A172 (cell line): ENCODE results near the gene SYT6. TPM values are rescaled to one million over a fixed set of nuclear protein-coding genes. Genes with fewer than 3 reads are reported as not detected.

Experiments
- DNase-seq: peaks from one replicate; pipeline ENCODE4 v3.0.0-alpha.2; 2015; ENCODE audit warnings: low spot score
- total RNA-seq: library from RNA; depleted of rRNA; stranded (reverse); fragments of >200 nt; shearing (Covaris generic); gene quantifications from 2 replicates; pipeline ENCODE4 v1.2.3, GENCODE V29; 2014; rRNA removed

The SYT6 gene, protein sequence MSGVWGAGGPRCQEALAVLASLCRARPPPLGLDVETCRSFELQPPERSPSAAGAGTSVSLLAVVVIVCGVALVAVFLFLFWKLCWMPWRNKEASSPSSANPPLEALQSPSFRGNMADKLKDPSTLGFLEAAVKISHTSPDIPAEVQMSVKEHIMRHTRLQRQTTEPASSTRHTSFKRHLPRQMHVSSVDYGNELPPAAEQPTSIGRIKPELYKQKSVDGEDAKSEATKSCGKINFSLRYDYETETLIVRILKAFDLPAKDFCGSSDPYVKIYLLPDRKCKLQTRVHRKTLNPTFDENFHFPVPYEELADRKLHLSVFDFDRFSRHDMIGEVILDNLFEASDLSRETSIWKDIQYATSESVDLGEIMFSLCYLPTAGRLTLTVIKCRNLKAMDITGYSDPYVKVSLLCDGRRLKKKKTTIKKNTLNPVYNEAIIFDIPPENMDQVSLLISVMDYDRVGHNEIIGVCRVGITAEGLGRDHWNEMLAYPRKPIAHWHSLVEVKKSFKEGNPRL
- not detected in 2 replicates for total RNA-seq

DNA sequence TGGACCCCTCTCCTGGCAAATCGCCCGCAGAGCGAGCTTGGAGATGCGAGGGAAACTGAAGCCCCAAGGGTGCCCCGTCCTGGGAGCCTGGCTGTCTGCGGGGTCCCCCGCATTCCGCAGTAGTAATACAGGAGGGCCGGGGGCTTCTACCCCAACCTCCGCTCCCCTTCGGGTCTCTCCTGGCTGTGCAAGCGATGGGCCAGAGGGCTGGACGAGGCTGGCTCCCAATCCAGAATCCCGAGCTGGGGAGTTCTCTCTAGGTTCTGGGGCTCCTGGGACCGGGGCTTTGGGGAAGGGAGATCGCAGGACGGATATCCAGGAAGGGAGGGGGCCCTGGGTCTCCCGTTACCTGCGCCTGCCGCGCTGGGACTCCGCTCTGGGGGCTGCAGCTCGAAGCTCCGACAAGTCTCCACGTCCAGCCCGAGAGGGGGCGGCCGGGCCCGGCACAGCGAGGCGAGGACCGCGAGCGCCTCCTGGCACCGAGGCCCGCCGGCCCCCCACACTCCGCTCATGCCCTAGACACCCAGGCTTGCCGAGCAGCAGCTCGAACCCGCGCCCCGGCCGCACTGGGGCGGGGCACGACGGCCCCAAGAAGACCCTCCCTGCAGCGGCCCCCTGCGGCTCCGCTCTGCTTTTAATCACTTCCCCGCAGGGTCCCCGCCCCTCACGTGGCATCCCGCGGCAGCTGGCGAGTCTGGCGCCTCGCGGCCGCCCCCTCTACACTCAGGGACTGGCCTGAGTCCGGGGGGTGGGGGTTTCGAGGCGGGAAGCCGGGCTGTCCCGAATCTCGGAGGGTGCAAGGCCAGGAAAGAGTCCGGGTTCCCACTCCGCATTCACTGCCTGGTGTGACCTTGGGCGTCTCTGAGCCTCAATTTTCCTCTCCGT, at the start of gene SYT6:
TSS of gene SYT6 (minus strand) at position 609 of the 885 bp plus-strand sequence. CDS start at position 512, 97 bp downstream.
- DNase-seq = no peak

DNA sequence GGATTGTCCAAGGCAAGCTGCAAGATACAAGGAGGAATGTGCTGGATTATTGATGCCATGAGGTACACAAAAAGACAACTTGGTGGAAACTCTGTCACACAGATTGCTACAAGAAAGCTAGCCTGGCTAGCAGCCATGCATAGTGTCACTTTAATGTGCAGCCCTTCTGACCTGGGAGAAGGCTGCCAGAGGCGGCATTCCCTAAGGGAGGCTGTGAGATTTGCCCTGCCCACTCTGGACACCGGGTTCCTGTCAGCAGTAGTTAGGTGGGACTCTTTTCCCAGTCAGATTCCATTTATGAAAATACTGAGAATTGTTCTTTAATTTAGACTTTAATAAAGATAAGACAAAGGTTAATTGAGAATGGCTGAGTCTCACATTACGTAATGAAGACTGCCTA, 47.8 kb upstream of the SYT6 start:
- no peak for DNase-seq

DNA sequence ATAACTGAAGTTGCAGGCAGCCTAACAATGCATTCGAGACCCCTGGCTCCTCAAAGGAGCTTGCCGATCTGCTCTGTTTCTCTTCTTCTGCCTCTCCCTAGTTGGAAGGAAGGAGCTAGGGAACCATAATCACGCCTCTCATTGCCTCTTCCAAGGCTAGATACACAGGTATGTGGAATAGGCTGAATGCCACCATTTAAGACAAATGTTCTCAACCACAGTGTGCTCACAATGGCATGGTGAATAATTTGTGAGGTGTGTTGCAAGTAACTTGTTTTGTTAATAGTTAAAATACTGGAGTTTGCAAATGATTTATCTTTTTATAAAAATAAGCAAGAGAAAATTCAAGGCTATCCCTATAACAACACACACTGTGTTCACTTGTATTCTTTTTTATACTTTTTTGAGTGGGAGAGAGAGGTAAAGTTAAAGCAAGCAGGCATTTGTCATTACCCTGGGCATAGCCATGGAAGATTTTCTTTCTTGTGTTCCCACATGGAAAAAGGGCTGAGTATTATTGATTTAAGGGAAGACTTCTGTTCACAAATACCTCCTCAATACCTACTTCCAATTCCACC, 45.4 kb upstream of the SYT6 start:
- DNase-seq = no peak

DNA sequence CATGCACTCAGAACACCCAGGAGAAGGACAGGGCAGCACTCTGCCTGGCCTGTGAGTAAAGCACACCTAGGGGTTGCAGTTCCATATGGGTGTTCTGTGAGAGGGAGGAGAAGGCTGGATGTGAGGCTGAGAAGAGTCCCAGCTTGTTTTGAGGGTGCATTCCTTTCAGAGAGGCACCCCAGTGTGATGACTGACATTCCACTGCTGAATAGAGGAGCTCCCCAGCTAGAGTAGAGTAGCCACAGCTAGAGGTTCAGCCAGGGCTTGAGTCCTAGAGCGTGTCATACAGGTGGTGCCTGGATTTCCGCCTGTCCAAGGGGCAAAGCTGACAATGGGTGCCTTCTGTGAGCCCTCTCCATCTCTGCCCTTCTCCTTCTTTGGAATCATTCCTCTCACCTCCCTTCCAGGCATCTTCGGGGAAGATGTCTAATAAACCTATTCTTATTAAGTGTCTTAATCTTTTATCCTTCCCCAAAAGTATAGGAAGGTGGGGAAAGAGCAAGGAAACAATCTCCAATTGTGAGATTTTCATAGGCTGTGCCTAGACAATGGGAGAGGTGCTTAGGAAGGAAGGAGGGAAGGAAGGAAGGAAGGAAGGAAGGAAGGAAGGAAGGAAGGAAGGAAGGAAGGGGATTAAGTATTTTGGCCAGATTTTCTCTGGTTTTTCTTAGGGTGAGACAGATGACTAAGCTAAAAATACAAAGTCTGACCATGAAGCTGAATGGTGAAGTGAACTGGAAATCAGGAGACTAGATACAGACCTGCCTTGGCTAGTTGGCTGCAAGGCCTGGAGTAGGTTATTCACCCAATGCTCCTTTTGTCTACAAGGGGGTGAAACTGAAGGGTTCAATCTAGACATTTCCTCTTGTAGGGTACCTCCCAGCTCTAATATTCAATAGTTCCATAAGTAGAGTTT, 43.6 kb upstream of the SYT6 start:
- DNase-seq = no peak

DNA sequence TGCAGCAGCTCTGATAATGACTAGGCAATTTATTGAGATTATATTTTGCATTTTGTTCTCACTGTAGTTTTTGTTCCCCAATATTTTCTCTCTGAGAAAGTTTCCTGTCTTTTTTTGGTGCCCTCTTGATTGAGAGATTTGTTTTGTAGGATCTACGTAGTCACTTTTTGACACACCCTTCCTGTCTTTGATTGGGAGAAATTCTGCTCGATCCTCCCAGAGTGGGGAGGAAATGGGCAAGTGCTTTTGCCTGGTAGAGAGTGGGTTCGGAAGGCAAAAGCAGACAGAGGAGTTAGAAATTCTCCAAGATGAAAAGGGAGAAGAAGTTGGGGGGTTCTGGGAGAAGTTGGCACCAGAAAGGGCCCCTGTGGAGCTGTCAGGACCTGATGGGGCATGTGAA, 42.1 kb upstream of the SYT6 start:
- no peak for DNase-seq

DNA sequence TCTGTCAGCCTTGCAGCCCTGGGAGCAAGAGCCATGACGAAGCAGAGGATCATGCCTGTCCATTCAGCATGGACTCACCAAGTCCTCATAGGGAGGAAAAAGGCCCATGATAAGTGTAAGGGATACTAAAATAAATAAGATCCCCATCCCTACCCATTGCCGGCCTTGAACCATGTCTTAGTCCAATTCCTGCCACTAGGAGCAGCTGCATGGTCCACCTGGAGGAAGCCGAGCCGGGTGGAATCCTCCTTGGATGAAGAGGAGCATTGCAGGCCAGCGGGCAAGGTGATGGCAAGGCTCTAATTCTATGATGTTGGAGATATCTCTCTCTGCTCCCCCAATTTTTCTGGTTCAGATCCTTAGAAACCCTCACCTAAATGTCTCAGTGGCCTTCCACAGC, 38.7 kb upstream of the SYT6 start:
- DNase-seq = no peak

DNA sequence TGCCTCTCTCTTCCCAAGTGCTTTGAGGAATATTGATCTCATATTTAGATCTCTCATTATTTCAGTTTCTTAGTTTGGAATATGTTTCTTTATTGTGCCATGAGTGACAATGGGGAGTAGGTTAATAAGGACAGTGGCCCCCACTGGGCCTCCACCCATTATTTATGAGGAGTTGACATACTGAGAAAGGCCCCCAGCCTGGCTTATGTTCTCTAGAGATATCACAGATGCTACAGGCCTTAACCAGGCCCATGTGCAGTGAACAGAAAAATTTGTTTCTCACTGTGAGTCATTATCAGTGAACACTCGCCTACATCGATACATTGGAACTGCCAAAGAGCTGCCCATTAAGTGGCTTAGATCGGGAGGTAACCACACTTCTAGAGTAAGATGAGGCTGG, 35.7 kb upstream of the SYT6 start:
- DNase-seq = no peak

DNA sequence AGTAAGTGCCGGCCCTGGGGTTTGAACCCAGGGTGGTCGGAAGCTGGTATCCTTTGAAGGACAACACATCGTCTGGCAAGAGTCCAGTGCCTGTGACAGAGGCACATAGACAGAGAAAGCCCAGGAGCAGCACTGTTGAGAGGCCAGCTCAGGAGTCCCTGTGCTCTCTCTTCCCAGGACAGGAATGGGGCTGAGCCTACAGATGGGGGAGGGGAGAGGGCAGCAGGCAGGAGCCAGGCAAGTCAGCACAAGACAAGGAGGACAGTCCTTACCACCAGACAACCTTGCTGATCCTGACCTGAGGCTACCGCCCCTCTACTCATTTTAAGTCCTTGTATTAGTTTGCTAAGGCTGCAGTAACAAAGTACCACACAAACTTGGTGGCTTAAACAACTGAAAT, 27.7 kb upstream of the SYT6 start:
- no peak for DNase-seq

DNA sequence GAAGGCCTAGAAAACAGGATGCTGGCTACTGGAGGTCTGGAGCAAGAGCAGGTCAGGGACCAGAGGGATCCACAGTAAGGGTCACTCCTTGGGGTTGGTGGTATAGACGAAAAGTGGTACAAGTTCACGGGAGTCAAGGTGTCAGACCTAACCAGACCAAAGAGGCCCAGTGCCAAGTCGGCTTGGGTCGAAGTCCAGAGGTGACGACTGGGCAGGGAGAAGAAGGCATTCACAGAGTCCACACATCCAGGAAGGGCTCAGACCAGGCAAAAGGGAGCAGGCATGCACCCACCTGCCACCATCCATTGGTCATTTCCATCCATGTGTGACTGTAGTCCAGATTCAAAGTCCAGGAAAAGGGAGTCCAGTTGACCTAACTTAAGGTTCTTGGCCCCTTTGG, 27.1 kb upstream of the SYT6 start:
- DNase-seq = no peak

DNA sequence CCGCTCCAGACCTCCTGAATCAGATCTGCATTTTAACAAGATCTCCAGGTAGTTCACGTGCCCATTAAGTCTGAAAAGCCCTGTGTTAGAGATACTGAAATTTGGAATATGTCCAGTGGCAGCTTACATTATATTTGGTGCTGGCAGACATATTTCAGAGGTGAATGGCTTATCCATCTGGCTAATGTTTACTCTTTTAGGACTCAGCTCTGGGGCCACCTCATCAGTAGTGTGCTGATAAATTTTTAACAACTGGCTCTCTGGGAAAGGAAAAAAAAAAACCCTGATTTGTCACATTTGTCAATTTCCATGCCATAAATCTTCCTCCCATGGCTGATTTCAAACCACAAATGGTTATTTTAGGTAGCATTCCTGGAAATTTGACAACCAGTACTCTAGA, 25.3 kb upstream of the SYT6 start:
- DNase-seq = no peak

DNA sequence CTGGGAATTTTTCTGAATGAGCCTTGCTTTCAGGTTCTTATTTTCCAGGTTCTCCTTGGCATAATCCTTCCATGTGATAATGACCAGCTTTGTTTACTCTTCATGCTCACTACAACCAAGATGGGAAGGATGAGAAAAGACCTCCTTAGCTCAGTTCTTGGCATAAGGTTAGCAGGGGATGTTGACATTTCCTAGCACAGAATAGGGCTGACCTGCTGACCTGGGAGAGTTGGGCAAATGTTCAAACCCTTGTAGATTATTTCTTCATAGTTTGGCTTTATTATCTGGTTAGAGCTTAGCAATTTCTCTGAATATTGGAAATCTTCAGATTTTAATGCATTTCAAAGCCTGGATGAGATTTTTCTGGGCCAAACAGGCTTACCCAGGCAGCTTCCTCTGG, 23.6 kb upstream of the SYT6 start:
- no peak for DNase-seq

DNA sequence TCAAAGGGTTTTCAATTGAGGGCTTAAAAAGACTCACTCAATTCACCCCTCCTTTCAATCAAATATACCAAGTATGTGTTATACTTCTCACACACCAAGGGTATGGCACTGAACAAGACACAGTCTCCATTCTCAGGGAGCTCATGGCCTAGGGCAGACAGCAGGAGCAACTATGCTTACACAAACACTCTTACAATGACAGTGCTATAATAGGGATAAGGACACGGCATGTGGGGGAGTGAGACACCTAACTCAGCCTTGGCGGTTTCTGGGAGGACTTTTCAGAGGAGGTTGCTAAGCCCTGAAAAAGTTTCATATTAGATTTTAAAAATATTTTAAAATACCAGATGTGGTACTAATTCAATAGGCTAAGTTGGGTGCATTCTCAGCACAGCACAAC, 22.7 kb upstream of the SYT6 start:
- no peak for DNase-seq

DNA sequence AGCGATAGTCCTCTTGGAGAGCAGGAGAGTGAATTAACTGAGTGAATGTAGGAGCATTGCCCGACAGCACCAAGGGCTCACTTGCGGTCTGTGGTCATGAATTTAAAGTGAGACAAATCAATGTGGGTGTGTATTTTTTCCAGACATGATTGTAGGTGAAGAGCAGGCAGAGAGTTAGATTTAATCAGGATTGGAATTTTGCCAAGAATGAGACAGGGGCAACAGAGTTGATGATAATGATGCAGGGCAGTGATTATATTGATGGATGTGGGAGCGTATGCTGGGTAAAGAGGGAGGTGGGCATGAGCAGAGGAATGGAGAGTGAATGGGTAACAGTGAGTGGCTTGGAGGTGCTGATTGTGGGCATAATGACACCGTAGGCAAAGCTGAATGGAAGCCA, 20.0 kb upstream of the SYT6 start:
- DNase-seq = no peak

DNA sequence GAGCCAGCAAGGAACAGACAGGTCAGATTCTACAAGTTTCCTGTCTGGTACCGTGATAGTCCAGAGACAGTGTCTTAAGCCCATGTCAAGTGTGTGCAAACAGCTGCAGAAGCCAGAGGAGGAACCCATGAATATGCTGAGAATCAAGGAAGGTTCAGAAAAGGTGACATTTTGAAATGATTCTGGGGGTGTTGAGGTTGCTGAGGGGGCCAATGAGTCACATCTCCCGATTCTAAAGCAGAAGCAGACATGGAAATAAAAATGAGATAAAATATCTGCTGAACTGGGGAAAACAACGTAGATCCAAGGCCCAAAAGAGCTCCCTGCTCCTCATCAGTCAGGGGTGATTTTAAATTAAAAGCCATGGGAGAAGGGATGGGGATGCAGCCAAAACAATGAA, 15.8 kb upstream of the SYT6 start:
- no peak for DNase-seq

DNA sequence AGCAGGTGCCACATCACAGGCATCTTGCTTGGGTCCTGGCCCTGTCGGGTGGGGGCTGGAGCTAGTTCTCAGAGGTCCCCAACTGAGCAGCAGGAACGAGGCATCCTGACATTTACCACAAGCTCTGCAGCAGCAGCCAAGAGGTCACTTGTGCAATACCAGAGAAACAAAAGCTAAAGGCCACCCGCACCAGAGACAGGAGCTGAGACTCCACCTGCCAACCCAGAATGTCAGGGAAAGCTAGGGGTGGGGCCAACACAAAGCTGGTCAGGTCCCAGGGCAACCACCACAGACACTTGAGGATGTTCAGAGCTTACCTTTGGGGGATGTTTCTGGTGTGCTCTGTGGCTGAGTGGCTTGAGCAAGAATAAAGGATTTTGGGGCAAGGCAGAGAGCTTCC, 13.6 kb upstream of the SYT6 start:
- DNase-seq = no peak

DNA sequence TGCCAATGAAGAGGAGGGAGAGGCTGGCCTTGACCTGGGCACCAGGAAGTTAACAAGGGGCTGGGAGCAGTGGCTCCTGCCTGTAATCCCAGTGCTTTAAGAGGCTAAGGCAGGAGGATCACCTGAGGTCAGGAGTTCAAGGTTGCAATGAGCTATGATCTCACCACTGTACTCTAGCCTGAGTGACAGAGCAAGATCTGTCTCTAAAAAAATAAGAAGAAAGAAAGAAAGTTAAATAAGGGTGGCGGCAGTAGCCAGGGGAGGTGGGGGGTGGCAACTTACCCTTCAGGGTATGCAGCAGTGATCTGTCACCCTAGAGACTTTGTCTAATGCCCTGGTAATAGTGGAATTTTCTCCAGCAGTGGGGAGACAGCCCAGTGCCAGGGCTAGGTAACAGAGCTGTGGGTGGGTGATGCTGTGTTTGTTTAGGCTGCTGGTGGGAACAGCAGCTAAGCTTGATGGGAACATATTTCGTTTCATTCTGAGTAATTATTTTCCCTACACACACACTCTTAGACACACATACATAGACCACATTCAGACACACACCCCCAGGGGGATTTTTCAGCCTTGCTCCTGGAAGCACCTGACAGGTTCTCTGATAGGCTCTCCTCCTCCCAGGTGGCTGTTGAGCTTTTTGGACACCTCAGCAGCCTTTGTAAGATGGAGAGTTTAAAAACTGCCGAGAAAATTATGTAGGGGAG, 11.3 kb upstream of the SYT6 start:
- no peak for DNase-seq

DNA sequence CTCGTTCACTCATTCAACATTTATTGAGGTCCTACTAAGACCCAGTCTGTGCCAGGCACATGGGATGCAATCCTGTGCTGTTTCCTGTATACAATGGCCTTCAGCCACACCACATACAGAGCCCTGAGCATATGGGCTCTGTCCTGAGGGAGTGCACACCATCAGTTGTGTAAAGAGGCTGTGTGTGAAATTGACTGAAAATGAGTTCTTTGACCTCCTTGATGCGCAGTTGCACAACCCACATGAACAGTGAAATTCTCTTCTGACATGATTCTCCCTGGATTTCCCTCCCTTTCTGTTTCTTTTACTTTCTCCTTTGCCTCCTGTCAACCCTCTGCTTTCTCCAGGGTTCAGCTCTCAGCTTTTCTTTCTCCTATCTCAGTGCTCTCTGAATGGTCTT, 6.3 kb upstream of the SYT6 start:
- DNase-seq = no peak

DNA sequence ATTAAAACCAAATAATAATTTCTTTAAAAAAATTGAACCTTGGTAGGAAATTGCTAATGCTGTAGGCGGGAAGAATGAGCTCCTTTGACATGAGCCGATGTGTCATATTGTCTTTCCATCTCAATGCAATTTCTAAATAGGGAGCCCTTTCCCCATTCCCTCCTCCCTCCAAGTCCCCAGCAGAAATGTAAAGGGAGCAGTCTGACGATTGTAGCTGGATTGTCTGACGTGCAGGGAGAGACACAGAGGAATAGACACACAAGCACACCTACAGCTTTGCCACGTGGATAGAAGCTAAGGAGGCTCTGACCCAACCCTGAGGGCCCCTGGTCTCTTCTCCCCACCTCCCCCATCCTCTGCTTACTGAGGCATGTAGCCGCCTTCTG, 3.6 kb upstream of the SYT6 start:
- DNase-seq = no peak

DNA sequence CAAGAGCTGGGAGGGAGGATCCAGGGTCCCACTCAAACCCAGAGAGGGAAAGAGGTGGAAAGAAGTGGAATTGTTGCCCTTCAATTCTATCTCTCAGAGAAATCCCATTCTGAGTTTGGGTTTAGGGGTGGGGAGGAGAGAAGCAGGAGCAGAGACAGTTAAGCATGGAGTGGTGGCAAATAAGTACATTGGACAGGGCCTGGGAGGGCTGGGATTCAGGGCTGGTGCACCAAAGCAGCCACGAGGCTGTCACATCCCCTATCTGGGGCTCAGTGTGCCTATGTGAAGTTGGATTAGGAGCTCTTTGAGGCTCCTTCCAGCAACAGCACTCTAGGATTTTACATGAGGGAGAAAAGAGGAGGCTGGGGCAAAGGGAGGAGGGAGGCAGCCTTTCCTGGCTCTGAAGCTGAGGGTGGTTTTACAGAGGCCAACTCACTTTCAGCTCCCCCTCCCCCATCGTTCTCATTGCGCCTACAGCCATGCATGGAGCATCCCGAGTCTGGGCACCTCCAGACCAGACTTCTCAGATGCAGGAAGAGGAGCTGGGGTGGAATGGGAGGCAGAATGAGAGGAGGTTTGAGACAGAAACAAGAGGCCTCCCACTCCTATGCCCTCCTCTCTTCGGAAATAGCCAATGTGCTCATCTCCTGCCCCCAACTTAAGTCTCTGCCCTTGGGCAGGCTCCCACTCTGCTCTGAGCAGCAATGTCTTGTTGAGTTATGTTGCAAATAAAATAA, 3.0 kb upstream of the SYT6 start:
- DNase-seq = no peak

DNA sequence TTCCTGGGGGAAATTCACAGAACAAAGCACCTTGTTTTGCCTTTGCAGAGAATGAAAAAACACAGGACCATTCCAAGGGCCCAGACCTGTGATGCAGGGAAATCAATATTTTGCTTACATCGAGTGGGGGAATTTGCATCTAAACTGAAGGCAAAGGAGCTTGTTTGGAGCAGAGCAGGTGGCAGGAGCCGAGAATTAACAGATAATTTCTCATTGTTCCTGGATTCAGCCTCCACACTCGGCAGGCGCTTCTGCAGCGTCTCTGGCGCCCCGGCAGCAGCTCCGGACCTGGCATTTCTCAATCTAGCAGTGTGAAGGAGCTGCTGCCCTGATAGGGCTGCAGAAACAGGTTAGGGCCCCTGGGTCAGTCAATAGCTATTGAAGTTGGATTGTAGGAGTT, 2.0 kb upstream of the SYT6 start:
- no peak for DNase-seq
